Activated naive CD4-positive, alpha-beta T cell treated with anti-CD3 and anti-CD28 coated beads, Interleukin-2, amount 10 ng/mL, durations not matched to agents 7 days and 5 days (primary cell): Measurements from ENCODE around the gene ADGRV1.
"Not testable (repeated sequence)": the region's sequence is repeated elsewhere in the genome, so short reads cannot be mapped to it uniquely, and the experiment has no call there.

Experiments used
- CTCF ChIA-PET: fragments of 350-600 bp; sonication (Branson Sonifier 250); formaldehyde crosslinking; loops from one replicate; lab custom pipeline; 2021; ENCODE audit warnings: antibody characterized with exemption; lab: Charles Lee
- DNase-seq: peaks from one replicate; pipeline ENCODE4 v3.0.0-alpha.2; 2020
- H3K27ac Mint-ChIP-seq: one replicate; pipeline ENCODE4 v1.8.0; 2021; ENCODE audit warnings: mild to moderate bottlenecking, moderate library complexity, mixed read lengths
- H3K27me3 Mint-ChIP-seq: one replicate; pipeline ENCODE4 v1.8.0; 2021; ENCODE audit warnings: mild to moderate bottlenecking, mixed read lengths
- H3K36me3 Mint-ChIP-seq: one replicate; pipeline ENCODE4 v1.8.0; 2021; ENCODE audit warnings: mixed read lengths
- H3K4me1 Mint-ChIP-seq: one replicate; pipeline ENCODE4 v1.8.0; 2021; ENCODE audit warnings: mixed read lengths
- H3K4me3 Mint-ChIP-seq: one replicate; pipeline ENCODE4 v1.8.0; 2021; ENCODE audit warnings: mild to moderate bottlenecking, moderate library complexity, mixed read lengths
- H3K9me3 Mint-ChIP-seq: one replicate; pipeline ENCODE4 v1.8.0; 2021; ENCODE audit warnings: mixed read lengths

ADGRV1 gene

DNA sequence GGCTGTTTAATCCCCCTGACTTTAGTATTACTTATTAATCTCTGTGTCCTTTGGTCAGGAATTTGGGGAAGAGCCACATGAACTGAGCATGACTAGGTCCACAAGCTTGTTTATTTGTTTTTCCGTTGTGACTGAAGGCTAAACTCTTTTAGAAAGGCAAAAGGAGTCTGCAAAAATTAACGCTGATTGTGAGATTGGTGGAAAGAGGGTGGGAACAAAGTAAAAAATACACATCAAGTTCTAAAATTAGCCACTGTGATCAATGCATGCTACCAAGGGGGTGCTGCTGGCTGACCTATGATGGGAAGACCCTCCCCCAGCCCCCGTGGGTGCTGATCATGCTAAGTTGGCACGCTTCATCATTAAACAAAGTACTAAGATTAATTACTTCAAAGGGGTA, 356.8 kb downstream of the ADGRV1 start:
- DNase-seq: no peak
- Mint-ChIP-seq H3K27ac (no peak overlapping the region), H3K36me3 (no peaks in the 10 kb centered on the region), H3K9me3 (no peaks in the 10 kb centered on the region), H3K4me1 (no peaks in the 10 kb centered on the region), H3K27me3 (no peaks in the 10 kb centered on the region), H3K4me3 (no peak overlapping the region)
- CTCF ChIA-PET: no interaction called here

DNA sequence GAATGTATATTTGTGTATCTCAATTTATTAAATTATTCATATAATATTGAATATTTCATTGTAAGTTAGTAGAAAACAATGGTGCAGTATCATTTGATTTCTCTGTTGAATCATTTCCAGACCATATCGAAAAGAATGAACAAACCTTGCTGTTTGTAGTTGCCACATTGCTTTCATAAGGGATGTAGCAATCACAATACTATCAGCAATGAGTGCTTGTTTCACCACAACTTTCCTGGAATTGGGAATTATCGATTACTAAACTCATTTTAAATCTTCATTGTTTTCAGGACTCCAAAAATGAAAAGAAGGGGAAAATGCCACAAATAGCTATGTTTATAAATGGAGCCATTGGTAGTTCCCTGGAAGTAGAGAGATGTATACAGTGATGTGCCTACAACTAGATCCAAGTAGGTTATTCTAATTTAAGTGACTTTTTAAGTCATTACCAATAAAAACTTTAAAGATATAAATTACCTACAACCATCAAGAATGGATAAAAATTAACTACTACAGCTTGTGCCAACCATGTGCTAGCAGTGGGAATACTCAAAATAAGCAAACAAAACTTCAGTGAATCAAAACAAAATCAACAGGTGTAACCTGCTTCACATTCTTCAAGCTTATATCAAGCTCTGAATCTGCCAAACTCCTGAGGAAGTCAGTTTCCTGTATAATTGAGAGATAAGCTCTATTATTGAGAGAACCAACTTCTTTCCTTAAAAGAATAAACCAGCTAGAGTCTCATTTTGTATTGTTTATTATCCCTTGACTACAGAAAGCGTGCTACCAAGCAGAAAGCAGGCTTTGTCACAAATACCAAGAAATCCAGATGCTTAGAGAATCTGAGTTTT, 358.6 kb downstream of the ADGRV1 start:
- Mint-ChIP-seq H3K27ac (no peak overlapping the region), H3K27me3 (no peaks in the 10 kb centered on the region), H3K4me1 (no peaks in the 10 kb centered on the region), H3K36me3 (no peaks in the 10 kb centered on the region), H3K4me3 (no peak overlapping the region), H3K9me3 (no peaks in the 10 kb centered on the region)
- CTCF ChIA-PET: interaction anchor here (0.9 to 1.2 kb wide), 2 partner anchors 16 to 51 kb away, joined by 3 read pairs; no protein-coding TSS in a partner anchor
- no peak for DNase-seq

DNA sequence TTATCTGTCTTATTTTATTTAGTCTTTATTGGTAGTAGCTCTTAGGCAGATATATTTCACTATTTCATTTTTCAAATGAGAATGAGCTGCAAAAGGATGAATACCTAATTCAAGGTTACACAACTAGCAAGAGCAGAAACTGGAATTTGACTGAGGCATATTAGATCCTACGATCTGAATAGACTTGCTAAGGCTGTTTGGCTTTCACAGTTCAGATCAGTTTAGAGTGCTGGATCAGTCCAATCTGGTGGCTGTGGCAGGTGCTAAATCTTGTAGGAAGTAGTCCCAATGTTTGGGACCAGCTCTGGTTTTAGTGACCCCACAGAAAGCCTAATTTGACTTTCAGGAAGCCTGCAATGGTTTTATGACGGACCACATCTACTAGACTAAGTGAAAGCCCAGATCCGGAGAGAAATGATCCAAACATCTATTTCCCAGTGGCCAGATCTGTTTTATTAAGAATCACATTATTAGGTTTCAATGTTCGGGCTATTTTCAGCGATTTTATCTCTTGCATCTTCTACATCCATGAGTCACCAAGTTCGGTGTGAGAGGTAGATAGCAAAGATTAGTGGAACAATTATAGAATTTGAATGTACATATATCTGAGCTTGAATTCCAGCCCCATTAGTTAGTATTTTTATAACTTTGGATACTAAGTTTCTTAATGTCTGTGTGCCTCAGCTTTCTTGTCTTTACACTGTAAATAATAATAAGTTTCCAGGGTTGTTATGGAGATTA, 359.5 kb downstream of the ADGRV1 start:
- Mint-ChIP-seq H3K4me1 (no peaks in the 10 kb centered on the region), H3K27ac (no peak overlapping the region), H3K9me3 (no peaks in the 10 kb centered on the region), H3K27me3 (no peaks in the 10 kb centered on the region), H3K4me3 (no peak overlapping the region), H3K36me3 (no peaks in the 10 kb centered on the region)
- DNase-seq: no peak
- CTCF ChIA-PET: interaction anchor here (1.3 kb wide), 1 partner anchor 14 kb away, joined by 6 read pairs; no protein-coding TSS in a partner anchor

DNA sequence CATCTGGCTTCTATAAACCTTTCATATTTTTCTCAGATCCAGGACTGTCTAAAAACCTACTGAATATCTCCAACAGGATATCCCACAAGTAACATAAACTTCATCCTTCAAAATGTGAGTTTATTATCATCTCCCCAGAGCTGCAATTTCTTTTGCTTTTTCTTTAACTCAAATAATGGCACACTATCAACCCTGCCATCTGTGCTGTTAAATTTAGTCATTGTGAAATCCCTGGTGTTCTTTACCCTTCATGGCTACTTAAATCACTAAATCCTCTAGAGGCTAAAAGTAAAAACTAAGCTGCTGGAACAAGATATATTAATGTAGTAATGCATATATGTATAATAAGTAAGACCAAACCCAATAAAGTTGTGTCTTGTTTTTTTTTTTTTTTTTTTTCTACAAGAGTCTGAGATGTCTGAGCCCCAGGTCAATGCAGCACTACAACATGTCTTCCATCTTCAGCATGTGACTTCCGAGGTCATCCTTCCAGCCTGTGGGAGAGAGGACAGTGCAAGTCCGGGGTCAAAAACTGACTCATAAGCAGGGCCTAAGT, 362.9 kb downstream of the ADGRV1 start:
- CTCF ChIA-PET: no interaction called here
- no peak overlapping the region for H3K27ac Mint-ChIP-seq
- no peak overlapping the region for H3K4me3 Mint-ChIP-seq
- no peak for DNase-seq
- no peaks in the 10 kb centered on the region for H3K4me1 Mint-ChIP-seq
- H3K36me3 Mint-ChIP-seq: no peaks in the 10 kb centered on the region
- H3K27me3 Mint-ChIP-seq: no peaks in the 10 kb centered on the region
- no peaks in the 10 kb centered on the region for H3K9me3 Mint-ChIP-seq

DNA sequence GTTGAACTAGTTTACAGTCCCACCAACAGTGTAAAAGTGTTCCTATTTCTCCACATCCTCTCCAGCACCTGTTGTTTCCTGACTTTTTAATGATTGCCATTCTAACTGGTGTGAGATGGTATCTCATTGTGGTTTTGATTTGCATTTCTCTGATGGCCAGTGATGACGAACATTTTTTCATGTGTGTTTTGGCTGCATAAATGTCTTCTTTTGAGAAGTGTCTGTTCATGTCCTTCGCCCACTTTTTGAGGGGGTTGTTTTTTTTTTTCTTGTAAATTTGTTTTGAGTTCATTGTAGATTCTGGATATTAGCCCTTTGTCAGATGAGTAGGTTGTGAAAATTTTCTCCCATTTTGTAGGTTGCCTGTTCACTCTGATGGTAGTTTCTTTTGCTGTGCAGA, 365.6 kb downstream of the ADGRV1 start:
- DNase-seq, CTCF ChIA-PET, H3K27me3 Mint-ChIP-seq, H3K27ac Mint-ChIP-seq, H3K4me3 Mint-ChIP-seq, H3K9me3 Mint-ChIP-seq, H3K36me3 Mint-ChIP-seq, H3K4me1 Mint-ChIP-seq: not testable (repeated sequence)

DNA sequence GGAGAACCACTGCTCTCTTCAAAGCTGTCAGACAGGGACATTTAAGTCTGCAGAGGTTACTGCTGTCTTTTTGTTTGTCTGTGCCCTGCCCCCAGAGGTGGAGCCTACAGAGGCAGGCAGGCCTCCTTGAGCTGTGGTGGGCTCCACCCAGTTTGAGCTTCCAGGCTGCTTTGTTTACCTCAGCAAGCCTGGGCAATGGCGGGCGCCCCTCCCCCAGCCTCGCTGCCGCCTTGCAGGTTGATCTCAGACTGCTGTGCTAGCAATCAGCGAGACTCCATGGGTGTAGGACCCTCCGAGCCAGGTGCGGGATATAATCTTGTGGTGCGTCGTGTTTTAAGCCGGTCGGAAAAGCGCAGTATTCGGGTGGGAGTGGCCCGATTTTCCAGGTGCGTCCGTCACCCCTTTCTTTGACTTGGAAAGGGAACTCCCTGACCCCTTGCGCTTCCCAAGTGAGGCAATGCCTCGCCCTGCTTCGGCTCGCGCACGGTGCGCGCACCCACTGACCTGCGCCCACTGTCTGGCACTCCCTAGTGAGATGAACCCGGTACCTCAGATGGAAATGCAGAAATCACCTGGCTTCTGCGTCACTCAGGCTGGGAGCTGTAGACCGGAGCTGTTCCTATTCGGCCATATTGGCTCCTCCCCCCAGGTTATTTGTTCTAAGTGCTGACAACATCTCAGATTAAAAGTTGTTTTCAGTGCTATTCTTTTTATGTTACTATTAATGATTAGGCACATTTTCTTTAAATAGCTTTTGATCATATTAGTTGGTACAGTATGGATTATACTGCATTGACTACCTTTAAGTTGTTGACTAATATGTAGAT, 370.6 kb downstream of the ADGRV1 start:
- H3K27me3 Mint-ChIP-seq, H3K4me3 Mint-ChIP-seq, H3K4me1 Mint-ChIP-seq, H3K36me3 Mint-ChIP-seq, DNase-seq, H3K9me3 Mint-ChIP-seq, H3K27ac Mint-ChIP-seq, CTCF ChIA-PET: not testable (repeated sequence)

DNA sequence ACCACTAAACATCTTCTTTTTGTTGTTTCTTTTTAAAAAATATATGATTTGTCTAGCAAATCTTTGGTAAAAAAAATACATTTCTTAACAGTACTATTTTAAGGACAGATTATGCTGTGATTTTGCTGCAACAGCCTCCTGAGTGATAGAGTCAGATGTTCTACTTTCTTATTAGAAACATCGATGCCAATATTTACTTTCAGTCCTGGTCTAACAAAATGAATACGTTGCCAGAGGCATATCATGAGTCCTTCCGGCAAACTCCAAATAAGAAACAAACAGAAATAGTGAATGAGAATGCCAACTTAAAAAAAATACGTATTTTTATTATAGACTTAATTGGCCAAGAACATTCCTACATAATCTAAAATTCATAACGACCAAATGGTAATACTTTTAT, 371.5 kb downstream of the ADGRV1 start:
- H3K27me3 Mint-ChIP-seq: no peaks in the 10 kb centered on the region
- no peaks in the 10 kb centered on the region for H3K36me3 Mint-ChIP-seq
- H3K4me3 Mint-ChIP-seq: no peak overlapping the region
- H3K9me3 Mint-ChIP-seq: no peaks in the 10 kb centered on the region
- no peaks in the 10 kb centered on the region for H3K4me1 Mint-ChIP-seq
- no peak overlapping the region for H3K27ac Mint-ChIP-seq
- CTCF ChIA-PET: no interaction called here
- no peak for DNase-seq

DNA sequence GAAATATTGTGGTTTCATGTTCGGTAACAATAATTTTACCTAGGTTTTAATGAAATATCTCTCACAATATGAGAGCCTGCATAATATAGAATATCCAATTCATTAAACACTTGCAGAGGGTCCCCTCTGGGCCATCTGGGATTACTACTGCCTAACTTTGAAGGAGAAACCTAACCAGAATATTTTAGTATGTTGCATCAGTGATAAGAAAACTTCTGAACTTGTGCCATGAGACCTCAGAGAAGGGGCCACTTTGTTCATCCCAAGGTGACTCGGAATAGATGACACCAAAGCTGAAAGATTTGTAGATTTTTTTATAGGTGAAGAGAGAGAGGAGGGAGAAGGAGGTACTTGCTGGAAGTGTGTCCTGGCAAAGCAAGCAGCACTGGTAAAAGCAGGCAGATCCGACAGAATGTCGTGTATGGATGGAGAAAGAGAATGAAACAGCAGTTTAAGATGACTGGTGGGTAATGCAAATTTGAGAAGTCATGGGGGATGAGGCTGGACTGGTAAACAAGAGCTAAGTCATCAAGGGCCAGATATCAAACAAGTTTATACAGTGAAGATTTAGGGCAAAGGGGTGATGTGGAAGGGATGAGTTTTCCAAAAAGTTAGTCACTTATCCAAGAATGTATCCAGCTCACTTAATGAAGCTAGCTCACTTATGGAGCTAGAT, 372.3 kb downstream of the ADGRV1 start:
- no peaks in the 10 kb centered on the region for H3K36me3 Mint-ChIP-seq
- CTCF ChIA-PET: interaction anchor here (1.4 to 3.3 kb wide), 5 partner anchors 12 to 489 kb away, joined by 3 to 40 read pairs (median 6); no protein-coding TSS in a partner anchor
- no peaks in the 10 kb centered on the region for H3K9me3 Mint-ChIP-seq
- H3K27me3 Mint-ChIP-seq: no peaks in the 10 kb centered on the region
- no peak for DNase-seq
- H3K27ac Mint-ChIP-seq: no peak overlapping the region
- H3K4me3 Mint-ChIP-seq: no peak overlapping the region
- H3K4me1 Mint-ChIP-seq: no peaks in the 10 kb centered on the region

DNA sequence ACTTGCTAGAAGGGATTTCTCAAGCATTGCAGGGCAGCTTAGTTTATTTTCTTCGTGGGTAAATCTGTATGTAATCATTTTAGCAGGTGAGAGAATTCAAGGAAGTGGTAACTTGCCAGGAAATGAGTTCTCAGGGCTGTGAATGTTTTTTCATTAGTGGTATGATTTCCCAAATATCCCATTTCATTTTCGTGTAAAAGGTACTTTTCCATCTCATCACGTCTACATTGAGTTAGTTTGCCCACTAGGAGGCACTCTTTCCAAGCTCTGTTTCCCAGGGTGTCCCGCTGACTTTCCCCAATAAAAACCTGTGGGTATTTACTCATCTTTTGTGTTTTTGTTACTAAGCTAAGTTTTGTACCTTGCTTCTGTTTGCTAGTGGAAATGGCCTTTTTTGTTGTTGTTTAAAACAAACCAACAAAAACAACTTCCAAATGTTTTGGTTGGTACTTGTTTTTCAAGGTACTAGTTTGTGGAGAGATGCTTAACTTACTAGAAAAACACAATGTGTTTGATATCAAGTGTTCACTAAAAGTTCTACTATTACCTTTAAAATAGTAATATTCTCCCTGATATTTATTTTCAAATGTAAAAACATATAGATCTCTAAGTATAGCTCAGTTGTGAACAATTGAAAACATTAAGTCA, 373.6 kb downstream of the ADGRV1 start:
- H3K27me3 Mint-ChIP-seq: no peaks in the 10 kb centered on the region
- H3K27ac Mint-ChIP-seq: no peak overlapping the region
- H3K4me1 Mint-ChIP-seq: no peaks in the 10 kb centered on the region
- no peak overlapping the region for H3K4me3 Mint-ChIP-seq
- no peaks in the 10 kb centered on the region for H3K36me3 Mint-ChIP-seq
- DNase-seq: peak; percentile 39
- H3K9me3 Mint-ChIP-seq: no peaks in the 10 kb centered on the region
- CTCF ChIA-PET: interaction anchor here (0.8 to 3.3 kb wide), 16 partner anchors 11 to 488 kb away, joined by 3 to 40 read pairs (median 3); no protein-coding TSS in a partner anchor

DNA sequence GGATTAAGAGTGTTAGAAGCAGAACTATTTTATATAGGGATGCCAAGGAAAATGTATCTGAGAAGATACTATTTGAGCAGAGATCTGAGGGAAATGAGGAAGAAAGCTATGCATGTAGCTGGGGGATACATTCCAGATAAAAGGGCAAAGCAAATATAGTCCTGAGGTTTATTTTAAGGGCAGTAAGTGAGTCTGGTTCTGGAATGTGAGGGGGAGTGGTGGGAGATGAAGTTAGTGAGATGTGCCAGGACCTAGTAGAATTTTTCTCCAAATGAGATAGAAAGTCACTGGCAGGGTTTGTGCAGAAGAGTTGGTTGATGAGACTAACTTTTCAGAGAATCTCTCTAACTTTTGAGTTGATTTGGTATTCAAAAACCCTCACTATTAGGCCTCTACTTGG, 374.7 kb downstream of the ADGRV1 start:
- Mint-ChIP-seq H3K9me3 (no peaks in the 10 kb centered on the region), H3K27me3 (no peaks in the 10 kb centered on the region), H3K27ac (no peak overlapping the region), H3K4me3 (no peak overlapping the region), H3K4me1 (no peaks in the 10 kb centered on the region), H3K36me3 (no peaks in the 10 kb centered on the region)
- CTCF ChIA-PET: interaction anchor here (0.9 to 3.3 kb wide), 4 partner anchors 10 to 486 kb away, joined by 3 to 40 read pairs (median 18); no protein-coding TSS in a partner anchor
- DNase-seq: no peak

DNA sequence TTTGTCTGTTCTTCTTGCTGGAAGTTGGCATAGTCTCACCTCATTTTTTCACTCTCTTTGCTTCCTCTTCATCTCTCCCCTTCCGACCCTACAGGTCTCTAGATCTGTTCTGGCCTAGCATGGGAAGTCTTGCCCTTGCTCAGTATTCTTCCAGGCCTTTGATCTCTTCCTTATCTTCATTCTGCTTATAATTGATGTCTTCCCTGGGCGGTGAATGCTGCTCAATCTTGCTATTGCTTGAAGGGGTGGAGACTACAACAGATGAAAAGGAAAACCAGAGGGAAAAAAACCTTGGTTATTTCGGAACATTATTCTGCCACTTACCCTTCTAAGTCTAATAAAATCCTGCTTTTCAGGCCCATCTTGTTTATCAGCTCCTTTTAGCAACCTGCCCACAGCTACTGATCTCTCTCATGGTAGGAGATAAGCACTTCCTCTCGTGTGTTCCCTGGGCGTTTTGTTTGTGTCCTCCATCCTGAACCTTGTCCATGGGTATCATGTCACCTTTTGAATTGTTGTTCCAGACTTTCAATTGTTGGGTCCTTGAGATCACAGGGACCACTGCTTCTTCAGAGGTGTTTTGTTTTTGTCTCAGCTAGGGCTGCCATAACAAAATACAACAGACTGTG, 375.6 kb downstream of the ADGRV1 start:
- Mint-ChIP-seq H3K9me3 (no peaks in the 10 kb centered on the region), H3K27me3 (no peaks in the 10 kb centered on the region), H3K4me3 (no peak overlapping the region), H3K36me3 (no peaks in the 10 kb centered on the region), H3K4me1 (no peaks in the 10 kb centered on the region), H3K27ac (no peak overlapping the region)
- CTCF ChIA-PET: interaction anchor here (0.6 to 1.7 kb wide), 2 partner anchors 284 to 485 kb away, joined by 3 to 6 read pairs; no protein-coding TSS in a partner anchor
- DNase-seq: no peak

DNA sequence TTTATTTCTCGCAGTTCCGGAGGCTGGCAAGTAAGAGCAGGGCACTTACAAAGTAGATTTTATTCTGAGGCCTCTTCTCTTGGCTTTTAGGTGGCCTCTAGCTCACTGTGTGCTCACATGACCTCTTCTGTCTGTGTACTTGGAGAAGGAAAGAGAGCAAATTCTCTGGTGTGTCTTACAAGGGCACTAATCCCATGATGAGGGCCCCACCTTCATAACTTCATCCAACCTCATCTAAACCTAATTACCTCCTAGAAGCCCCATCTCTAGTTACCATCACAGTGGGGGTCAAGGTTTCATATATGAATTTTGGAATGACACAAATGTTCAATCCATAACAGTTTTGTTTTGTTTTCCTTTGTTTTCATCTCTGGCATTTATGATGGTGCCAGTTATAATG, 376.1 kb downstream of the ADGRV1 start:
- CTCF ChIA-PET: interaction anchor here (0.6 to 1.7 kb wide), 3 partner anchors 283 to 485 kb away, joined by 3 to 6 read pairs (median 3); no protein-coding TSS in a partner anchor
- H3K27ac Mint-ChIP-seq: no peak overlapping the region
- H3K27me3 Mint-ChIP-seq: no peaks in the 10 kb centered on the region
- H3K36me3 Mint-ChIP-seq: no peaks in the 10 kb centered on the region
- DNase-seq: no peak
- H3K4me1 Mint-ChIP-seq: no peaks in the 10 kb centered on the region
- no peak overlapping the region for H3K4me3 Mint-ChIP-seq
- H3K9me3 Mint-ChIP-seq: no peaks in the 10 kb centered on the region
